GM21723 (cell line): ENCODE results near the gene RPAP3.

Experiments used
- ATAC-seq: cut with Tn5 transposase; IDR thresholded peaks from one replicate; pipeline ENCODE4 v1.9.1; 2021; ENCODE audit warnings: mild to moderate bottlenecking, moderate library complexity; ENCODE audit not compliant: unreplicated experiment

The RPAP3 gene

GRCh38 chr12:47705566-47706425 is at the start of gene RPAP3:
RPAP3 (minus strand) TSS chr12:47706030; CDS start chr12:47702840, 3,190 bp downstream.
- ATAC-seq = peak; percentile 82

DNA sequence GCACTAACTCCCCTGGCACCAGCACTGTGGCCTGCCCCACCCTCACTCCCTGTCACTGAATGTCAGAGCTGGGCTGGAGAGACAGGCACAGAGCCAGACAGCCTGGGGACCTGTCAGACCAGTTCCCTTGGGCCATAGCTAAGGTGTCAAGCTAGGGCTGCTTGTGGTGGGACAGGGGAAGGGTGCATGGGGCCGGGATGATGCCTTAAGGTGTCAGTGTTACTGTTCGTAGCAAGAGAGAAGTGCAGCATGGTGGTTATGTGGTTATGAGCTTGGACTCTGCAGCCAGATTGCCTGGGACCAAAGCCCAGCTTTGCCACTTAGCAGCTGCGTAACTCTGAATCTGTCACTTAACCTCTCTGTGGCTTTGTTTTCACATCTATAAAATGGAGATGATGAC is 49.1 kb upstream of the RPAP3 start:
- ATAC-seq = peak; percentile 15

GRCh38 chr12:47754126-47754525 is 48.3 kb upstream of the RPAP3 start:
- ATAC-seq = no peak

DNA sequence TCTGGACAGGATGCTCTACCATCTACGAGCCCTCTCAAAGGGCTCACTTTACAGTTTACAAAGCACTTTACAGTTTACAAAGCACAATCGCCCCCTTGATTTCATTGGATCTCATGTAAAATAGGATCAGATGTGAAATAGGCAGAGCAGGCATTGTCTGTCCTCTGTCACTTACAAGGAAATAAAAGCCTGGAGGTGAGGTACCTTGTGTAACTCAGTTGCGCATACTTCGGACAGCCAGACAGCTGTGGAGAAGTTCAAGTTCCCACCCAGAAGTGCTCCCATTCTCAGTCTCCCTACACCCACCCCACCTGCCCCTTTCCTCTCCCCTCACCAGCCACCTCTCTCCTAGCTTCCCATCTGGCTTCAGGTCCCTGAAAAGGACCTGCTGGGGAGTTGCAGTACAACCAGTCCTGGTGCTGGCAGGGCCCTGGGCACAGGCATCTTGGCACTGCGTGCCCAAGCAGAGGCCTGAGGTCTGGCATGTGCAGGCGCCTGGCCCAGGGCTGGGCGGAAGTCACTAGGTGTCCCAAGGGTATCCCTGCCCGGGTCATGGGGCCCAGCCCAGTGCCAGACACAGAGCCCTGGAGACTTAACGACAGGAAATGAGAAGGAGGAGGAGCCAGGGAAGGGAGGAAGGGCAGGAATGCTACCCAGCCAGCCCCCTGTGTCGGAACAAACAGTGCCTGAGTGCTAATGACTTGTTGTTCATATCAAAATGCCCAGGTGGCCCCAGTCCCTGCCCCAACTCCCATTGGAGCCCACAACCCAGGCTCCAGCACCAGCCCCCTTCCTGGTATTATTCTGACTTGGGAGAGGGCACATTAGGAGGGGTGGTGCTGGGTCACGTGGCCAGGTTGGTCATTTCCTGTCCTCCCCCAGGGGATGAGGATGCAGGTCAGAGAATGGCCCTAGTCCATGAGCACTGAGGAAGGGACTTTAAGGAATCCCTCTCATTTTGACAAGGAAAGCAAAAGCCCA is 47.5 kb upstream of the RPAP3 start:
- ATAC-seq = no peak

DNA sequence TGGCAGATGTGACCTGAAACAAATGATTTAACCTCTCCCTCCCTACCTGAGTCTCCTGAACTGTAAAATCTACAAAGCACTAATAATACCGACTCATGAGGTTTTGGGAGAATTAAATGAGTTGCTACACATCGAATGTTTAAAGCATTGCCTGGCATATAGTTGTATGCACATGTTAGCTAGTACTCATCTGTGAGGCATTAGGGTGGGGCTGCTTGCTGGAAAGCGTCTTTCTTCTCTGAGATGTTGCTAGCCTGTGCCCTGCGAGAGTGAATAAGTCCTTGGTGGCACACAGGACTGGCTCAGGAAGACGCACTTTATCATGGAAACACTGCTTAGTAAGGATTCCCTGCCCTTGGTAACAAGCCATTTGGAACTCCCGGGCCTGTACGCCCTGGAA is 46.7 kb upstream of the RPAP3 start:
- no peak for ATAC-seq

- ATAC-seq = no peak
These were observed 46.3 kb upstream of the RPAP3 start for GRCh38 chr12:47752121-47752520.

- ATAC-seq = no peak
These were observed 45.7 kb upstream of the RPAP3 start for GRCh38 chr12:47751561-47751960.

DNA sequence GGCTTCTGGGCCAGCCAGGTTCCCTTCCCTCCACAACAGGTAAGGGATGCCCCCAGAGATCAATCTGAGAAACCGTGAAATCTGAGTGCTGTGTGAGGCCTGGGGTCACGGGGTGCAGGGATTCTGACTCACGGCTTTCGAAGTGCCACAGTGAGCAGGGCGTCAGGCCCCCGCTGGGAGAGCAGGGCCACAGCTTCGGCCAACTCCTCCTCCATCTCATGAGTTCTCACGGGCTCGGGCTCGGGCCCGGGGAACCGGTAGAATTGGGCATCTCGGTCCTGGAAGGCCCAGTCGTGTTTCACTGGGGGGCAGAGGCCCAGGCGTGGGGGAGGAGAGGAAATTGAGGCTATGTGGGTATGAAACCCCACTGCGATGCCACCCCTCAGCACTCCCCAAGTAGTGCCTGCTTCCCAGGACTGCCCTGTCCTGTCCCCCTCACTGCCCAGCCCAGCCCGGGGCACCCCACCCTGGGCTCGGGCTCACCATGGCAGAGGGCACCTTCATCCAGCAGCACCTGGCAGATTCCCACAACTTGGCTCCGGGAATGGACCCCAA is 45.2 kb upstream of the RPAP3 start:
- no peak for ATAC-seq

GRCh38 chr12:47750229-47750798 is 44.5 kb upstream of the RPAP3 start:
- no peak for ATAC-seq

DNA sequence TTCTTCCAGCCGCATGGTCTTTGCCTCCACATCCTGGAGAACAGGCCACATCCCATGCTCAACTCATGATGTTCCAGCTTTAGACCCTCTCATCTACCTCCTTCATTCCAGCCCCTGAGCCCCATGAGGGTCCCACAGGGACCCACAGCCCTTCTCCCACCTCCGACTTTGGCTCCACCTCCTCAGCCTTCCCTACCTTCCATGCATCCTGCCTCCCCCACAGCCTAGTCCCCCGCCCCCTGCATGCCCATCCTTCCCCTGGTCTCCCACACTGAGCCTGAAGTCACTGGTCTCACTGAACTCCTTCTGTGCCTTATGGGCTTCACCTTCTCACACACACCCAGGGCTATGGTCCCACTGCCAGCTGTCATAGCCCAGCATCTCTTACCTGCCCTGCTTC is 43.1 kb upstream of the RPAP3 start:
- no peak for ATAC-seq

DNA sequence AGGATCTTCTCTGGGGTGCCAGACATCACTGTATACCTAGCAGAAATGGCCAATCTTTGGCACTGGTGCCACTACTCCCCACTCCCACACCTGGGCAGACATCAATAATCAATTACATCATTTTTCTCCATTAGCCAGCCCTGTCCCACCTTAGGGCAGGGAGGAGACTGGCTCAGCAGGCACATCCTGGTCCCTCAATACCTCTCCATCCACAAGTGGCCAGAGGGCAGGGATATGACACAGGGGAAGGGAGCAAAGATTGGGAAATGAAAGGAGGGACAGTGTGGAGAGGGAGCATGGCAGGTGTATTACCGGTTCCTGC is 42.6 kb upstream of the RPAP3 start:
- no peak for ATAC-seq

DNA sequence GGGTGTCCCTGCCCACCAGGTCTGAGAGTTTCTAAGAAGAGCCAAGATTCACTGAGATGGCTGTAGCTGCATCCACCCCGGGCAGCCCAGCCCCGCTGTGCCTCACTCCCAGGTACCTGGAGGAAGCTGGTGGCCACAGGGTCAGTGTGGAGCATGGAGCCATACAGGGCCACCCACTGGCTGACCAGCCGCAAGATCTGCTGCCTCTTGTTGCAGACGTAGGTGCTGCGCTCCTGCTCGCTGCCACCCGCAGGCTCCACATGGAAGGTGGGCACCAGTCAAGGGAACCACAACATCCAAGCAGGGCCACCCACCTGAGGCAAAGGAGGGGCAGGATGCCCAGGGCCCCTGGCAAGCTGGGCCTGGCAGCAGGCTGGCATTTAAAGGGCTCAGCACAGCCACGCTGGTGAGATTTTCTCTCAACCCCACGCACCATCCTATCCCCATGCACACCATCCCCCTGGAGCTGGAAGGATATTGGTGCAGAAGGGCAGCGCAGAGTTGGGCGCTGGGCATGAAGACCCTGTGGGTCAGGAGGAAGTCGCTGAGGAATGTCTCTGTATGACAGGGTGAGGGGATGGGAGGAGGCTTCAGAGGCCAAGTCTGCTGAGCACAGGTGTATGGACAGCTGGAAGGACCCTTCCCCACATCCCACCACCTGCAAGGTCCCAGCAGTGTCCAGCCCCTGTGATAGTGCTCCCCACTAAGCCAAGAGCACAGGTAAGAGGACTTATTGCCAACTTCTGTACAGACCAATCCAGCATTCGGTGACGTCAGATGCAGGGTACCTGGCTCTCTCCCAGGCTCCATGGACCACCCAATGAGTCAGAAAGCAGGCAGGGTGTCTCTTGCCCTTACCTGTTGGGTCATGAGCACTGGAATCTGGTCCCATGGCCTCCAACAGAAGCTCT is 42.0 kb upstream of the RPAP3 start:
- ATAC-seq = no peak

- ATAC-seq = no peak
These were observed 41.3 kb upstream of the RPAP3 start for GRCh38 chr12:47747126-47747525.

GRCh38 chr12:47746523-47746922 is 40.7 kb upstream of the RPAP3 start:
- ATAC-seq = no peak

DNA sequence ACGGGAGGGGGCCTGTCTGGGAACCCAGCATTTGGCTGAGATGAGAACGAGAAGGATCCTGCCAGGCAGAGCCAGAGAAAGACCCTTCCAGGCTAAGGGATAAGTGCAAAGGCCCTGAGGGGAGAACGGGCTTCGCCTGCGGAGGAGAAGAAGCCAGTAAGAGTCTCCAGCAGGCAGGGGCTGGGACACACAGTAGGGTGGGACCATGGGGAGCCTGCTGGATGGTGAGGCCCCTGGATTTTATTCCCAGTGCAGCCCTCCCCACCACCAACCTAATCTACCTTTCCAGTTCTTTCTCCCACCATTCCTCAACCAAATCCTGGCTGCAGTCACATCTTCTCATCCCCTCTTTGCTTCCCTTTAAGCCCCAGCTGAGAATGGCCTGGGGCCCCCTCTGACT is 40.2 kb upstream of the RPAP3 start:
- no peak for ATAC-seq

DNA sequence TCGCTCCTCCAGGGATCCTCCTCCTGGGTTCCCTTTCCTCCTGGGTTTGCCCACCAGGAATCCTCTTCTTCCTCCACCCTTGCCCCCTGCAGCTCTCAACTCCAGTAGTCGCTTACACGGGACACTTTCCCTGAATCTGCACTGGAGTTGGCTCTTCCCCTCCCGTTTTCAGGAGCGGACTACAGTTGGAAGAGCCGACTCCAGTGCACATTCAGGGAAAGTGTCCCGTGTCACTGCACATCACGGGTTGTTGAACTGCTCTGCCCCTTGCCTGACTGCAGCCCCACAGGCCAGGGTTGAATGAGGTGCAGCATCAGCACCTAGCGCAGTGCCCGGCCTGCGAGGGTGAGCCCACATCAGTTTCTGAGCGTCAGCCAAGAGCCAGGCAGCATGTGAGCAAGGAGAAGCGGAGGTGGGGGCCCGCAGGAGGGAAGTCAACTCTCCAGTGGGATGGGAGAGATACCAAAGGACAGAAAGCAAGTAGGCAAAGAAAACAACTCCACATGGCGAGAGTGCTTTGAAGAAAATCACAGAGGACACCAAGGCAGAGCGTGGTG is 39.7 kb upstream of the RPAP3 start:
- no peak for ATAC-seq

DNA sequence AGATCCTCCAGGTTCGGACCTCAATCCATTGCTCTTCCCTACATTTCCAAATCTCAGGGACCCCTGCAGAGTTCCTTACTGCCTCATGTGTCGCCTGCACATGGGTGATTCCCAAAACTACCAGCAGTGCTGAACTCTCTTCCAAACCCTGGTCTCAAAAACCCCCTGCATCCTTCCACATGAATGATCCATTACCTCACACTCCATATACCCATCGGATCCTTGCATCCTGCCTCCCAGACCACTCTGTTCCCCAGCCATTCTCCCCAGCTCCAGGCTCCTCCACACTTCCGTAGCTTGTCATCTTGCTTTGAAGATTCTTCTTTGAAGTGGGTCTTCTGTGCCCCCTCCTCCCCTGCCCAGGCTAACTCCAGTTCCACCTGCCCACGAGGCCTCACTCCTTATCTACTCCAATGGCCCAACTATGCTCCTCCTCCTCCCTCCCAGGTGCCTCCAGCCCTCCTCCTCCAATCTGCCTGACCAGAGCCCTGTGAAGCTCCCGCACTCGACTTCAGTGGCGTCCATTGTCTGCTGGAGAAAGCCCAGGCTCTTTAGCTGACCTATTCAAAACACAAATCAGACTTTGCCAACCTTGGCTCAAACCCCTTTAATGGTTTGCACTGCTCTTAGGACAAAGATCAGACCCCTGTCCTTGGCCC is 39.1 kb upstream of the RPAP3 start:
- ATAC-seq = no peak

GRCh38 chr12:47744005-47744651 is 38.3 kb upstream of the RPAP3 start:
- no peak for ATAC-seq

DNA sequence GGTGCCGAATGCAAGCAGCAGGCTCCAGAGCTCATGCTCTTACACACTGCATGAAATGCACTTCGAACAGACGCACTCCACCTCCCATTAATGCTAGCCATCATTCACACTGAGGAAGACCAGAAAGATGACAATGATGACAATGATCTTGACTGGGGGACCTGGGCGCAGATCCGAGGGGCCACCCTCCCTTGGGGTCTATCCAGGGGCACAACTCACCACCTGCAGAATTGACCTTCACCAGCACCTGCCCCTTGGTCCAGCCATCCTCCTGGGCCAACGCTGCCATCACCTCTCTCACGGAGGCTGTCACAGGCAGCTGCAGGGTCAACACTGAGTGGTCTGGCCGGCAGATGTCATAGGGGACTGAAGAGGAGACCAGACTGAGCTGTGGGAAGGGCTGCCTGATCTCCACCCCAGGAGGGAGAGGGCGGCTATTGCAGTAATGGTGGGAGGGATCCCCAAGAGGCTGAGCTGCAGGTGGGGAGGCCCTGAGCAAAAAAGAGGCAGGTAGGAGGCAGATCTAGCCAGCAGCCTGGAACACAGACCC is 37.6 kb upstream of the RPAP3 start:
- ATAC-seq = no peak
